ENCODE measurements around the gene LDLR.
"Not testable (repeated sequence)": the region's sequence is repeated elsewhere in the genome, so short reads cannot be mapped to it uniquely, and the experiment has no call there.

Gene LDLR

GRCh38 chr19:11136400-11137101 is 47.3 kb downstream of the LDLR start:
- FAIRE-seq (no peak), DNase-seq (ENCODE audit: insufficient read length) (no peak)
- TF ChIP-seq POLR2A (IDR thresholded peaks at IDR 0.05; ENCODE audit: low read depth, low read length), result no peak
- no peak for TF ChIP-seq POLR2AphosphoS5 (IDR thresholded peaks at IDR 0.05; ENCODE audit: low read depth, low read length)
- TF ChIP-seq TAF1 (IDR thresholded peaks at IDR 0.05; ENCODE audit: borderline replicate concordance, low read depth, low read length), result no peak

GRCh38 chr19:11137542-11138384 is 48.5 kb downstream of the LDLR start:
- no peak for FAIRE-seq
- peak; percentile 61 for DNase-seq (ENCODE audit: insufficient read length)
- TF ChIP-seq TAF1 (IDR thresholded peaks at IDR 0.05; ENCODE audit: borderline replicate concordance, low read depth, low read length), result no peak
- TF ChIP-seq POLR2AphosphoS5 (IDR thresholded peaks at IDR 0.05; ENCODE audit: low read depth, low read length), result no peak
- no peak for TF ChIP-seq POLR2A (IDR thresholded peaks at IDR 0.05; ENCODE audit: low read depth, low read length)

GRCh38 chr19:11138601-11139300 is 49.5 kb downstream of the LDLR start:
- DNase-seq (ENCODE audit: insufficient read length), result no peak
- TF ChIP-seq TAF1 (IDR thresholded peaks at IDR 0.05; ENCODE audit: borderline replicate concordance, low read depth, low read length) (no peak), POLR2AphosphoS5 (IDR thresholded peaks at IDR 0.05; ENCODE audit: low read depth, low read length) (no peak), POLR2A (IDR thresholded peaks at IDR 0.05; ENCODE audit: low read depth, low read length) (no peak)
- FAIRE-seq, result no peak

GRCh38 chr19:11140023-11140538 is 50.8 kb downstream of the LDLR start:
- DNase-seq (ENCODE audit: insufficient read length); FAIRE-seq: not testable (repeated sequence)

GRCh38 chr19:11140896-11141295 is 51.6 kb downstream of the LDLR start:
- no peak for DNase-seq (ENCODE audit: insufficient read length)
- no peak for TF ChIP-seq TAF1 (IDR thresholded peaks at IDR 0.05; ENCODE audit: borderline replicate concordance, low read depth, low read length)
- no peak for TF ChIP-seq POLR2AphosphoS5 (IDR thresholded peaks at IDR 0.05; ENCODE audit: low read depth, low read length)
- no peak for TF ChIP-seq POLR2A (IDR thresholded peaks at IDR 0.05; ENCODE audit: low read depth, low read length)
- no peak for FAIRE-seq

GRCh38 chr19:11141937-11142527 is 52.8 kb downstream of the LDLR start:
- TF ChIP-seq POLR2AphosphoS5 (IDR thresholded peaks at IDR 0.05; ENCODE audit: low read depth, low read length), result no peak
- TF ChIP-seq POLR2A (IDR thresholded peaks at IDR 0.05; ENCODE audit: low read depth, low read length), result no peak
- no peak for TF ChIP-seq TAF1 (IDR thresholded peaks at IDR 0.05; ENCODE audit: borderline replicate concordance, low read depth, low read length)
- no peak for FAIRE-seq
- DNase-seq (ENCODE audit: insufficient read length), result no peak

GRCh38 chr19:11142528-11143171 is 53.4 kb downstream of the LDLR start:
- DNase-seq (ENCODE audit: insufficient read length) (no peak), FAIRE-seq (no peak)
- TF ChIP-seq POLR2A (IDR thresholded peaks at IDR 0.05; ENCODE audit: low read depth, low read length) (no peak), TAF1 (IDR thresholded peaks at IDR 0.05; ENCODE audit: borderline replicate concordance, low read depth, low read length) (no peak), POLR2AphosphoS5 (IDR thresholded peaks at IDR 0.05; ENCODE audit: low read depth, low read length) (no peak)

- DNase-seq (ENCODE audit: insufficient read length) (no peak), FAIRE-seq (no peak)
- no peak for TF ChIP-seq POLR2AphosphoS5 (IDR thresholded peaks at IDR 0.05; ENCODE audit: low read depth, low read length)
- no peak for TF ChIP-seq POLR2A (IDR thresholded peaks at IDR 0.05; ENCODE audit: low read depth, low read length)
- TF ChIP-seq TAF1 (IDR thresholded peaks at IDR 0.05; ENCODE audit: borderline replicate concordance, low read depth, low read length), result no peak
Observed at GRCh38 chr19:11145536-11145924, 56.3 kb downstream of the LDLR start.

- FAIRE-seq (no peak), DNase-seq (ENCODE audit: insufficient read length) (no peak)
- TF ChIP-seq TAF1 (IDR thresholded peaks at IDR 0.05; ENCODE audit: borderline replicate concordance, low read depth, low read length) (no peak), POLR2AphosphoS5 (IDR thresholded peaks at IDR 0.05; ENCODE audit: low read depth, low read length) (no peak), POLR2A (IDR thresholded peaks at IDR 0.05; ENCODE audit: low read depth, low read length) (no peak)
Observed at GRCh38 chr19:11148001-11148400, 58.7 kb downstream of the LDLR start.

GRCh38 chr19:11151181-11151580 is 61.9 kb downstream of the LDLR start:
- DNase-seq (ENCODE audit: insufficient read length) (no peak), FAIRE-seq (no peak)
- no peak for TF ChIP-seq POLR2AphosphoS5 (IDR thresholded peaks at IDR 0.05; ENCODE audit: low read depth, low read length)
- TF ChIP-seq TAF1 (IDR thresholded peaks at IDR 0.05; ENCODE audit: borderline replicate concordance, low read depth, low read length), result no peak
- no peak for TF ChIP-seq POLR2A (IDR thresholded peaks at IDR 0.05; ENCODE audit: low read depth, low read length)
